GM19351 (cell line): ENCODE data around the gene SLC1A4.
A peak's percentile ranks its signal among the peaks of the same experiment; 100 is the strongest.

Experiments used
- ATAC-seq: cut with Tn5 transposase; IDR thresholded peaks from one replicate; pipeline ENCODE4 v1.9.1; 2021; ENCODE audit warnings: mild to moderate bottlenecking, moderate library complexity; ENCODE audit not compliant: unreplicated experiment

Gene SLC1A4

GRCh38 chr2:65049010-65049639 lies 59.9 kb downstream of the SLC1A4 start:
- no peak for ATAC-seq

- ATAC-seq = no peak
Measured at GRCh38 chr2:65050931-65051330, 61.7 kb downstream of the SLC1A4 start.

- peak; percentile 49 for ATAC-seq
Measured at GRCh38 chr2:65053199-65053598, 64.0 kb downstream of the SLC1A4 start.

- no peak for ATAC-seq
Measured at GRCh38 chr2:65054749-65055421, 65.7 kb downstream of the SLC1A4 start.

- ATAC-seq = peak; percentile 26
Measured at GRCh38 chr2:65055422-65056214, 66.4 kb downstream of the SLC1A4 start.

- ATAC-seq = peak; percentile 82
Measured at GRCh38 chr2:65056215-65057053, 67.2 kb downstream of the SLC1A4 start, which contains the start of gene CEP68. Gene CEP68 (plus strand): TSS chr2:65056416. CDS start chr2:65069445, 13,029 bp downstream.

- no peak for ATAC-seq
Measured at GRCh38 chr2:65057054-65057375, 67.8 kb downstream of the SLC1A4 start.

- ATAC-seq = peak; percentile 28
Measured at GRCh38 chr2:65057391-65058052, 68.3 kb downstream of the SLC1A4 start.

- no peak for ATAC-seq
Measured at GRCh38 chr2:65059071-65059470, 69.9 kb downstream of the SLC1A4 start.

GRCh38 chr2:65061146-65061909 lies 72.1 kb downstream of the SLC1A4 start:
- ATAC-seq = no peak

- ATAC-seq = no peak
Measured at GRCh38 chr2:65061910-65062339, 72.7 kb downstream of the SLC1A4 start.

GRCh38 chr2:65062843-65063825 lies 73.9 kb downstream of the SLC1A4 start:
- ATAC-seq = no peak

GRCh38 chr2:65064728-65065552 lies 75.7 kb downstream of the SLC1A4 start:
- ATAC-seq = peak; percentile 88

GRCh38 chr2:65067806-65068553 lies 78.8 kb downstream of the SLC1A4 start:
- no peak for ATAC-seq

GRCh38 chr2:65069439-65069824 lies 80.2 kb downstream of the SLC1A4 start:
- ATAC-seq = no peak

- ATAC-seq = no peak
Measured at GRCh38 chr2:65070172-65070830, 81.1 kb downstream of the SLC1A4 start.
